NCI-H2227 treated with DMSO at 0.1 percent for 48 hours (cell line): Measurements from ENCODE around the gene EXOC4.

ENCODE experiments used
- DNase-seq: peaks from one replicate; lab custom pipeline; 2025; lab: John Stamatoyannopoulos, UW

EXOC4 gene

GRCh38 chr7:133674079-133674763, 421.3 kb downstream of the EXOC4 start:
- no peak for DNase-seq

GRCh38 chr7:133675510-133676218, 422.8 kb downstream of the EXOC4 start:
- no peak for DNase-seq

- no peak for DNase-seq
Measured at GRCh38 chr7:133676805-133677370, 424.0 kb downstream of the EXOC4 start.

- no peak for DNase-seq
Measured at GRCh38 chr7:133678137-133678814, 425.4 kb downstream of the EXOC4 start.

GRCh38 chr7:133679977-133680376, 427.1 kb downstream of the EXOC4 start:
- DNase-seq, result no peak

- DNase-seq, result no peak
Measured at GRCh38 chr7:133681529-133681928, 428.7 kb downstream of the EXOC4 start.

- DNase-seq, result no peak
Measured at GRCh38 chr7:133682364-133683181, 429.7 kb downstream of the EXOC4 start.

GRCh38 chr7:133683182-133683454, 430.2 kb downstream of the EXOC4 start:
- DNase-seq, result no peak

- no peak for DNase-seq
Measured at GRCh38 chr7:133688483-133689239, 435.8 kb downstream of the EXOC4 start.

- no peak for DNase-seq
Measured at GRCh38 chr7:133690740-133691139, 437.9 kb downstream of the EXOC4 start.

- no peak for DNase-seq
Measured at GRCh38 chr7:133691727-133692610, 439.1 kb downstream of the EXOC4 start.

GRCh38 chr7:133693281-133693680, 440.4 kb downstream of the EXOC4 start:
- DNase-seq, result no peak

GRCh38 chr7:133696056-133696455, 443.2 kb downstream of the EXOC4 start:
- DNase-seq, result no peak

GRCh38 chr7:133697585-133697984, 444.7 kb downstream of the EXOC4 start:
- no peak for DNase-seq

GRCh38 chr7:133698127-133698526, 445.2 kb downstream of the EXOC4 start:
- no peak for DNase-seq

GRCh38 chr7:133699386-133699785, 446.5 kb downstream of the EXOC4 start:
- DNase-seq, result no peak

- no peak for DNase-seq
Measured at GRCh38 chr7:133702078-133702477, 449.2 kb downstream of the EXOC4 start.

GRCh38 chr7:133702960-133703359, 450.1 kb downstream of the EXOC4 start:
- no peak for DNase-seq

GRCh38 chr7:133703547-133703946, 450.7 kb downstream of the EXOC4 start:
- DNase-seq, result no peak

- DNase-seq, result no peak
Measured at GRCh38 chr7:133704453-133704852, 451.6 kb downstream of the EXOC4 start.
